Measurements from ENCODE around the gene GUCY1B1. TPM values are rescaled to one million over a fixed set of nuclear protein-coding genes. Genes with fewer than 3 reads are reported as not detected.
A peak's percentile ranks its signal among the peaks of the same experiment; 100 is the strongest.

The GUCY1B1 gene
- total and polyA plus RNA-seq, 9 of the 15 experiments (the other 6 are each of a cell fraction or from before 2014, with no cell fraction given): not detected

GRCh38 chr4:155709918-155710317 lies 48.9 kb upstream of the GUCY1B1 start:
- no peaks in the 10 kb centered on the region for H3K27me3 ChIP-seq (ENCODE audit: control insufficient read depth in 2 of 2, insufficient read depth in 2 of 2, low read length in 2 of 2)
- no peak overlapping the region for H2AFZ ChIP-seq (ENCODE audit: low read depth, low read length)
- TF ChIP-seq ZNF316 (IDR thresholded peaks at IDR 0.05) (peak; percentile 13; the same call in 1 of the 2 replicates), FOXM1 (IDR thresholded peaks at IDR 0.05; ENCODE audit: low read depth) (no peak), FOXM1 (CRISPR knock-in tag; IDR thresholded peaks at IDR 0.05; ENCODE audit: low read depth) (no peak), NFRKB (IDR thresholded peaks at IDR 0.05; ENCODE audit: low read depth) (no peak), SUPT5H (IDR thresholded peaks at IDR 0.05) (no peak), PHF20 (IDR thresholded peaks at IDR 0.05; ENCODE audit: partially characterized antibody) (no peak), DPF2 (IDR thresholded peaks at IDR 0.05) (no peak)
- BruUV-seq (replicated peaks): no TSS peak
- in situ Hi-C loops (cut with MboI): no loop called here
- H3K9ac ChIP-seq (ENCODE audit: insufficient read depth in 1 of 2, low read depth in 2 of 2, low read length in 2 of 2): no peak overlapping the region
- H3K4me2 ChIP-seq (ENCODE audit: insufficient read depth, low read length): no peak overlapping the region
- ATAC-seq (no peak), FAIRE-seq (no peak), DNase-seq (ENCODE audit: extremely low read depth in 1 of 4, low spot score in 3 of 4) (no peak)
- no peaks in the 10 kb centered on the region for H3K36me3 ChIP-seq (ENCODE audit: control insufficient read depth, insufficient read depth, low read length)
- no peaks in the 10 kb centered on the region for H4K20me1 ChIP-seq (replicated peaks; ENCODE audit: control insufficient read depth, insufficient read depth, low read length)
- H3K4me1 ChIP-seq (replicated peaks in 1 of 2; ENCODE audit: control insufficient read depth in 2 of 2, insufficient read depth in 2 of 2, low read length in 2 of 2): no peaks in the 10 kb centered on the region
- POLR2A ChIA-PET: no interaction called here
- intact Hi-C loops (cut with micrococcal nuclease): no loop called here
- no peak overlapping the region for H3K27ac ChIP-seq (ENCODE audit: extremely low read depth, low read depth, low read length)
- no peaks in the 10 kb centered on the region for H3K9me1 ChIP-seq (ENCODE audit: control insufficient read depth, insufficient read depth, low read length)
- H3K9me3 ChIP-seq (replicated peaks; ENCODE audit: control insufficient read depth, insufficient read depth, low read depth, low read length): no peaks in the 10 kb centered on the region
- H3K4me3 ChIP-seq: no peak overlapping the region
- 0% methylated on average over 4 of the region's 4 CpGs for WGBS (ENCODE audit: insufficient coverage, low coverage, missing lambda C conversion rate)
- no peaks in the 10 kb centered on the region for H3K79me2 ChIP-seq (ENCODE audit: control insufficient read depth, insufficient read depth, low read length)
- CTCF ChIA-PET (ENCODE audit: low intra/inter-chr PET ratio): no interaction called here

GRCh38 chr4:155711556-155711955 lies 47.3 kb upstream of the GUCY1B1 start:
- ATAC-seq: no peak
- CTCF ChIA-PET (ENCODE audit: low intra/inter-chr PET ratio): no interaction called here
- intact Hi-C loops (cut with micrococcal nuclease) (no loop called here), in situ Hi-C loops (cut with MboI) (no loop called here)
- H4K20me1 ChIP-seq (replicated peaks; ENCODE audit: control insufficient read depth, insufficient read depth, low read length): no peaks in the 10 kb centered on the region
- DNase-seq (ENCODE audit: extremely low read depth in 1 of 4, low spot score in 3 of 4): no peak
- POLR2A ChIA-PET: no interaction called here
- WGBS (ENCODE audit: insufficient coverage, low coverage, missing lambda C conversion rate): 0% methylated on average over 1 of the region's 1 CpG
- H3K27ac ChIP-seq (ENCODE audit: extremely low read depth, low read depth, low read length): no peak overlapping the region
- BruUV-seq (replicated peaks): no TSS peak
- no peak for FAIRE-seq
- H3K27me3 ChIP-seq (ENCODE audit: control insufficient read depth in 2 of 2, insufficient read depth in 2 of 2, low read length in 2 of 2): no peaks in the 10 kb centered on the region
- H2AFZ ChIP-seq (ENCODE audit: low read depth, low read length): no peak overlapping the region
- H3K9me1 ChIP-seq (ENCODE audit: control insufficient read depth, insufficient read depth, low read length): no peaks in the 10 kb centered on the region
- no peak overlapping the region for H3K9ac ChIP-seq (ENCODE audit: insufficient read depth in 1 of 2, low read depth in 2 of 2, low read length in 2 of 2)
- H3K36me3 ChIP-seq (ENCODE audit: control insufficient read depth, insufficient read depth, low read length): no peaks in the 10 kb centered on the region
- H3K4me1 ChIP-seq (replicated peaks in 1 of 2; ENCODE audit: control insufficient read depth in 2 of 2, insufficient read depth in 2 of 2, low read length in 2 of 2): no peaks in the 10 kb centered on the region
- H3K79me2 ChIP-seq (ENCODE audit: control insufficient read depth, insufficient read depth, low read length): no peaks in the 10 kb centered on the region
- H3K9me3 ChIP-seq (replicated peaks; ENCODE audit: control insufficient read depth, insufficient read depth, low read depth, low read length): no peaks in the 10 kb centered on the region
- H3K4me2 ChIP-seq (ENCODE audit: insufficient read depth, low read length): no peak overlapping the region
- no peak overlapping the region for H3K4me3 ChIP-seq
- no peak for TF ChIP-seq SNIP1 (IDR thresholded peaks at IDR 0.05; ENCODE audit: low read depth)
- no peak for TF ChIP-seq KLF13 (tag; IDR thresholded peaks at IDR 0.05; ENCODE audit: borderline replicate concordance, low read depth)
- TF ChIP-seq KDM5B (IDR thresholded peaks at IDR 0.05; ENCODE audit: insufficient replicate concordance, low read depth, low read length): no peak
- no peak for TF ChIP-seq E2F5 (CRISPR knock-in tag; IDR thresholded peaks at IDR 0.05)
- TF ChIP-seq L3MBTL2 (IDR thresholded peaks at IDR 0.05): no peak
- TF ChIP-seq KDM4B (IDR thresholded peaks at IDR 0.05; ENCODE audit: borderline replicate concordance in 2 of 2, low read depth in 1 of 2): no peak
- no peak for TF ChIP-seq HNRNPUL1 (IDR thresholded peaks at IDR 0.05; ENCODE audit: low read length)
- TF ChIP-seq ARID3A (IDR thresholded peaks at IDR 0.05; ENCODE audit: borderline replicate concordance, low read depth, low read length): no peak
- no peak for TF ChIP-seq JUND (IDR thresholded peaks at IDR 0.05; ENCODE audit: borderline replicate concordance, low read depth, low read length)
- no peak for TF ChIP-seq JUND (tag; IDR thresholded peaks at IDR 0.05; ENCODE audit: borderline replicate concordance, low read depth, low read length)
